Activated CD4-positive, CD25-positive, alpha-beta regulatory T cell treated with anti-CD3 and anti-CD28 coated beads, Interleukin-2, amount 50 U/mL, for 16 hours (primary cell): ENCODE measurements around the gene CBLB.
"Not testable (repeated sequence)": the region's sequence is repeated elsewhere in the genome, so short reads cannot be mapped to it uniquely, and the experiment has no call there.

Experiments used
- DNase-seq: peaks from one replicate; pipeline ENCODE4 v3.0.0-alpha.2; 2020; ENCODE audit warnings: low read depth, low spot score

The CBLB gene

GRCh38 chr3:105755121-105755886, 113.5 kb downstream of the CBLB start:
- no peak for DNase-seq

- no peak for DNase-seq
Observed at GRCh38 chr3:105752791-105753415, 115.9 kb downstream of the CBLB start.

- no peak for DNase-seq
Observed at GRCh38 chr3:105747696-105748095, 121.1 kb downstream of the CBLB start.

- DNase-seq, result no peak
Observed at GRCh38 chr3:105747060-105747541, 121.7 kb downstream of the CBLB start.

GRCh38 chr3:105746231-105746996, 122.4 kb downstream of the CBLB start:
- DNase-seq, result no peak

- no peak for DNase-seq
Observed at GRCh38 chr3:105745046-105745445, 123.8 kb downstream of the CBLB start.

- DNase-seq, result no peak
Observed at GRCh38 chr3:105744202-105744601, 124.6 kb downstream of the CBLB start.

- DNase-seq, result no peak
Observed at GRCh38 chr3:105733356-105733755, 135.5 kb downstream of the CBLB start.

GRCh38 chr3:105731686-105732085, 137.1 kb downstream of the CBLB start:
- no peak for DNase-seq

GRCh38 chr3:105730801-105731354, 137.9 kb downstream of the CBLB start:
- DNase-seq, result no peak

- no peak for DNase-seq
Observed at GRCh38 chr3:105729667-105730066, 139.1 kb downstream of the CBLB start.

- no peak for DNase-seq
Observed at GRCh38 chr3:105728771-105729312, 140.0 kb downstream of the CBLB start.

GRCh38 chr3:105727036-105727435, 141.8 kb downstream of the CBLB start:
- not testable (repeated sequence) for DNase-seq

GRCh38 chr3:105722943-105723556, 145.8 kb downstream of the CBLB start:
- DNase-seq, result no peak

- DNase-seq, result no peak
Observed at GRCh38 chr3:105719791-105720190, 149.0 kb downstream of the CBLB start.

- no peak for DNase-seq
Observed at GRCh38 chr3:105715372-105715771, 153.4 kb downstream of the CBLB start.

GRCh38 chr3:105714453-105714852, 154.4 kb downstream of the CBLB start:
- DNase-seq, result no peak

GRCh38 chr3:105708980-105709379, 159.8 kb downstream of the CBLB start:
- no peak for DNase-seq

GRCh38 chr3:105707009-105707408, 161.8 kb downstream of the CBLB start:
- no peak for DNase-seq

- DNase-seq, result no peak
Observed at GRCh38 chr3:105704726-105705410, 163.9 kb downstream of the CBLB start.

- no peak for DNase-seq
Observed at GRCh38 chr3:105700575-105700974, 168.2 kb downstream of the CBLB start.
